Measurements from ENCODE around the gene PSMF1.

The PSMF1 gene

GRCh38 chr20:1118336-1119127 is at the start of gene PSMF1:
PSMF1 (plus strand) TSS chr20:1118602; CDS start chr20:1118774, 172 bp downstream.
- DNase-seq: peak; percentile 98

GRCh38 chr20:1072258-1072657 is 46.1 kb upstream of the PSMF1 start:
- DNase-seq: no peak

GRCh38 chr20:1075616-1076015 is 42.8 kb upstream of the PSMF1 start:
- no peak for DNase-seq

GRCh38 chr20:1081891-1082290 is 36.5 kb upstream of the PSMF1 start:
- DNase-seq: no peak

GRCh38 chr20:1083431-1084080 is 34.8 kb upstream of the PSMF1 start:
- DNase-seq: no peak

GRCh38 chr20:1085492-1086276 is 32.7 kb upstream of the PSMF1 start:
- peak; percentile 25 for DNase-seq

- DNase-seq: no peak
Measured at GRCh38 chr20:1086277-1087213, 31.9 kb upstream of the PSMF1 start.

- peak; percentile 62 for DNase-seq
Measured at GRCh38 chr20:1087311-1087905, 31.0 kb upstream of the PSMF1 start.

- no peak for DNase-seq
Measured at GRCh38 chr20:1094751-1095150, 23.7 kb upstream of the PSMF1 start.

- DNase-seq: no peak
Measured at GRCh38 chr20:1101533-1101932, 16.9 kb upstream of the PSMF1 start.

- no peak for DNase-seq
Measured at GRCh38 chr20:1102016-1102415, 16.4 kb upstream of the PSMF1 start.

GRCh38 chr20:1103751-1104150 is 14.7 kb upstream of the PSMF1 start:
- no peak for DNase-seq

GRCh38 chr20:1105599-1106194 is 12.7 kb upstream of the PSMF1 start:
- no peak for DNase-seq

GRCh38 chr20:1107176-1107575 is 11.2 kb upstream of the PSMF1 start:
- DNase-seq: no peak

- DNase-seq: peak; percentile 77
Measured at GRCh38 chr20:1108437-1108920, 9.9 kb upstream of the PSMF1 start.

- no peak for DNase-seq
Measured at GRCh38 chr20:1112908-1113307, 5.5 kb upstream of the PSMF1 start.

- DNase-seq: peak; percentile 30
Measured at GRCh38 chr20:1118004-1118335, 432 bp upstream of the PSMF1 start.

GRCh38 chr20:1119128-1119505 is 715 bp downstream of the PSMF1 start:
- DNase-seq: no peak

GRCh38 chr20:1119524-1119923 is 1.1 kb downstream of the PSMF1 start:
- DNase-seq: no peak

- peak; percentile 84 for DNase-seq
Measured at GRCh38 chr20:1121429-1121828, 3.0 kb downstream of the PSMF1 start.

All from hematopoietic multipotent progenitor cell treated with erythropoietin and hydrocortisone succinate and interleukin-3 and kit ligand, for 4 days (in vitro differentiated cells).